Measurements from ENCODE around the gene HDLBP. TPM values are rescaled to one million over a fixed set of nuclear protein-coding genes. Genes with fewer than 3 reads are reported as not detected.

The HDLBP gene
- total and polyA plus RNA-seq, 10 of the 15 experiments (the other 5 are each of a cell fraction or from before 2014, with no cell fraction given), result 19.5 to 383 (median 249) TPM

DNA sequence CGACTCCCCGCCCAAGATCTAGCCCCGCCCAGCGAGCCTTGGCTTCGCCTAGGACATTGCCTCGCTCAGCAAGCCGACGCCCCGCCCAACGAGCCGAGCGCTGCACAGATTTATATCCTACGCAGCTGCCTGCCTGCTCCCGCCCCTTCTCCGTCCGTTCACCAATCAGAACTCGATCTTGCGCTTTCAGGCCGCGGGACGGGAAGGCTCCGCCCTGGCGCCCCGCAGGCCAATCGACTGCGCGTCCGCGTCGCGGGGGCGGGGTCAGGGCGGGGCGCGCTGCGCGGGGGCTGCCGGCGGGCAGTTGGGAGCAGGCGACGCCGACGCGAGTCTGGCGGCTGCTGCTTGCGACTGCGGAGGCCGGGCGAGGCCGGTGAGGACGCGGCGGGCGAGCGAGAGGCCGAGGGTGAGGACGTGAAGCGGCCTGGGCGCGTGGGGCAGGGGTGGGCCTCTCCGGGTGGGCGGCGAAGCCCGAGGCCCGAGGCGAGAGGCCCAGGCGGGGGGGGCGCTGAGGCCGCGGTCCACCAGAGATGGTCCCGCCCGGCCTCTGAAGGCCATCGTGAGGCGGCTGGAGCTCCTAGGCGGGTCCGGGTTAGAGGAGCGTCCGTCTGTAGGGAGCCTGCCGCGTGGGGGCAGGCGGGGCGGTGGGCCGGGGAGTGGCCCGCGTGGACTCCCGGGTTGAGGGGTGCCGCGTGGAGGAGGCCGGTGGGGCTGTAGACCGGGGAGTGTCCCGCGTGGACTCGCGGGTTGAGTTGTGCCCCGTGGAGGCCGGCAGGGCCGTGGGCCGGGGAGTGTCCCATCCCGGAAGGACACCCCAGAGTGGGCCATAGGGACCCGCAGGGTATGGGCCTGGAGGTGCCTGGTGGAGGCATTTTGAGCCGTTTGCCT, 40.8 kb upstream of the HDLBP start, which contains the start of gene FARP2 (continued):
- TF ChIP-seq, protein P1, sequence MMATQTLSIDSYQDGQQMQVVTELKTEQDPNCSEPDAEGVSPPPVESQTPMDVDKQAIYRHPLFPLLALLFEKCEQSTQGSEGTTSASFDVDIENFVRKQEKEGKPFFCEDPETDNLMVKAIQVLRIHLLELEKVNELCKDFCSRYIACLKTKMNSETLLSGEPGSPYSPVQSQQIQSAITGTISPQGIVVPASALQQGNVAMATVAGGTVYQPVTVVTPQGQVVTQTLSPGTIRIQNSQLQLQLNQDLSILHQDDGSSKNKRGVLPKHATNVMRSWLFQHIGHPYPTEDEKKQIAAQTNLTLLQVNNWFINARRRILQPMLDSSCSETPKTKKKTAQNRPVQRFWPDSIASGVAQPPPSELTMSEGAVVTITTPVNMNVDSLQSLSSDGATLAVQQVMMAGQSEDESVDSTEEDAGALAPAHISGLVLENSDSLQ (IDR thresholded peaks at IDR 0.05), result no peak
- no peak for TF ChIP-seq RUNX3 (IDR thresholded peaks at IDR 0.05; ENCODE audit: low read length)
- TF ChIP-seq EZH2 (IDR thresholded peaks at IDR 0.05; ENCODE audit: borderline replicate concordance, control insufficient read depth, low read depth, low read length), result no peak
- TF ChIP-seq SREBF2 (IDR thresholded peaks at IDR 0.05; ENCODE audit: low read length), result no peak
- no peak for TF ChIP-seq TCF7 (IDR thresholded peaks at IDR 0.05; ENCODE audit: borderline replicate concordance)
- TF ChIP-seq NFXL1 (IDR thresholded peaks at IDR 0.05; ENCODE audit: borderline replicate concordance), result no peak
- TF ChIP-seq NR2F1 (conservative IDR thresholded peaks at IDR 0.05), result 0 out of 2 replicates have a peak, but pooled peaks have one; percentile 26
- TF ChIP-seq, protein P2, sequence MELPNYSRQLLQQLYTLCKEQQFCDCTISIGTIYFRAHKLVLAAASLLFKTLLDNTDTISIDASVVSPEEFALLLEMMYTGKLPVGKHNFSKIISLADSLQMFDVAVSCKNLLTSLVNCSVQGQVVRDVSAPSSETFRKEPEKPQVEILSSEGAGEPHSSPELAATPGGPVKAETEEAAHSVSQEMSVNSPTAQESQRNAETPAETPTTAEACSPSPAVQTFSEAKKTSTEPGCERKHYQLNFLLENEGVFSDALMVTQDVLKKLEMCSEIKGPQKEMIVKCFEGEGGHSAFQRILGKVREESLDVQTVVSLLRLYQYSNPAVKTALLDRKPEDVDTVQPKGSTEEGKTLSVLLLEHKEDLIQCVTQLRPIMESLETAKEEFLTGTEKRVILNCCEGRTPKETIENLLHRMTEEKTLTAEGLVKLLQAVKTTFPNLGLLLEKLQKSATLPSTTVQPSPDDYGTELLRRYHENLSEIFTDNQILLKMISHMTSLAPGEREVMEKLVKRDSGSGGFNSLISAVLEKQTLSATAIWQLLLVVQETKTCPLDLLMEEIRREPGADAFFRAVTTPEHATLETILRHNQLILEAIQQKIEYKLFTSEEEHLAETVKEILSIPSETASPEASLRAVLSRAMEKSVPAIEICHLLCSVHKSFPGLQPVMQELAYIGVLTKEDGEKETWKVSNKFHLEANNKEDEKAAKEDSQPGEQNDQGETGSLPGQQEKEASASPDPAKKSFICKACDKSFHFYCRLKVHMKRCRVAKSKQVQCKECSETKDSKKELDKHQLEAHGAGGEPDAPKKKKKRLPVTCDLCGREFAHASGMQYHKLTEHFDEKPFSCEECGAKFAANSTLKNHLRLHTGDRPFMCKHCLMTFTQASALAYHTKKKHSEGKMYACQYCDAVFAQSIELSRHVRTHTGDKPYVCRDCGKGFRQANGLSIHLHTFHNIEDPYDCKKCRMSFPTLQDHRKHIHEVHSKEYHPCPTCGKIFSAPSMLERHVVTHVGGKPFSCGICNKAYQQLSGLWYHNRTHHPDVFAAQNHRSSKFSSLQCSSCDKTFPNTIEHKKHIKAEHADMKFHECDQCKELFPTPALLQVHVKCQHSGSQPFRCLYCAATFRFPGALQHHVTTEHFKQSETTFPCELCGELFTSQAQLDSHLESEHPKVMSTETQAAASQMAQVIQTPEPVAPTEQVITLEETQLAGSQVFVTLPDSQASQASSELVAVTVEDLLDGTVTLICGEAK (IDR thresholded peaks at IDR 0.05; ENCODE audit: borderline replicate concordance), result no peak
- no peak for TF ChIP-seq NR2C1 (IDR thresholded peaks at IDR 0.05)
- TF ChIP-seq TAF1 (IDR thresholded peaks at IDR 0.05; ENCODE audit: borderline replicate concordance, low read depth, low read length), result peak; percentile 97
- no peak for TF ChIP-seq BCL11A (IDR thresholded peaks at IDR 0.05; ENCODE audit: low read depth, low read length)
- TF ChIP-seq NR2C2 (IDR thresholded peaks at IDR 0.05; ENCODE audit: borderline replicate concordance, control insufficient read depth, insufficient read length, low read depth), result no peak
- peak; percentile 73; the same call in 2 of the 3 replicates for TF ChIP-seq POU2F2 (IDR thresholded peaks at IDR 0.05; ENCODE audit: borderline replicate concordance, low read depth, low read length)
- no peak for TF ChIP-seq CHD4 (IDR thresholded peaks at IDR 0.05)
- no peak for TF ChIP-seq STAT3 (IDR thresholded peaks at IDR 0.05; ENCODE audit: low read depth, low read length)
- TF ChIP-seq ZSCAN29 (IDR thresholded peaks at IDR 0.05), result 0 out of 2 replicates have a peak, but pooled peaks have one; percentile 43
- no peak for TF ChIP-seq RAD51 (IDR thresholded peaks at IDR 0.05)
- peak; percentile 54 for TF ChIP-seq SP1 (IDR thresholded peaks at IDR 0.05; ENCODE audit: low read depth, low read length)
- TF ChIP-seq ZNF687 (IDR thresholded peaks at IDR 0.05), result peak; percentile 68
- TF ChIP-seq MLLT1 (IDR thresholded peaks at IDR 0.05), result no peak

All from GM12878 (cell line).